Type B pancreatic cell (in vitro differentiated cells): Measurements from ENCODE around the gene KIF26A. TPM values are rescaled to one million over a fixed set of nuclear protein-coding genes. Genes with fewer than 3 reads are reported as not detected.
A peak's percentile ranks its signal among the peaks of the same experiment; 100 is the strongest.

Experiments used
- DNase-seq: peaks from one replicate; pipeline ENCODE4 v3.0.0; 2021; ENCODE audit warnings: mixed read lengths; ENCODE audit not compliant: unreplicated experiment; ENCODE audit errors: extremely low spot score
- H3K27ac Mint-ChIP-seq: 2 replicates; pipeline ENCODE4 v1.8.0; 2021; ENCODE audit warnings: mild to moderate bottlenecking, mixed read lengths
- H3K27me3 Mint-ChIP-seq: 2 replicates; pipeline ENCODE4 v1.8.0; 2021; ENCODE audit warnings: mixed read lengths
- H3K36me3 Mint-ChIP-seq: 2 replicates; pipeline ENCODE4 v1.8.0; 2021; ENCODE audit warnings: mixed read lengths
- H3K4me1 Mint-ChIP-seq: one replicate; pipeline ENCODE4 v1.8.0; 2021; ENCODE audit warnings: mixed read lengths; ENCODE audit not compliant: unreplicated experiment
- H3K4me3 Mint-ChIP-seq: 2 replicates; pipeline ENCODE4 v1.8.0; 2021; ENCODE audit warnings: mild to moderate bottlenecking, mixed read lengths
- H3K9me3 Mint-ChIP-seq: 2 replicates; pipeline ENCODE4 v1.8.0; 2021; ENCODE audit warnings: mixed read lengths
- CTCF ChIP-seq: fragments of 200-600 bp; sonication (generic); conservative IDR thresholded peaks from 2 replicates; pipeline ENCODE4 v1.5.0; 2021; ENCODE audit warnings: antibody characterized with exemption, mild to moderate bottlenecking
- total RNA-seq: library from RNA; stranded (reverse); gene quantifications from 2 replicates; pipeline ENCODE4 v1.2.1, GENCODE V29; 2021; ENCODE audit warnings: low replicate concordance

KIF26A gene
- total RNA-seq, 1 donor from 2014 or later: 23.4 TPM

GRCh38 chr14:104118006-104118844 lies 20.2 kb upstream of the KIF26A start:
- Mint-ChIP-seq H3K4me1 (no peaks in the 10 kb centered on the region), H3K9me3 (no peaks in the 10 kb centered on the region), H3K27me3 (peaks cover 72% of the 10 kb centered on the region), H3K4me3 (peak overlapping the region; percentile 76), H3K27ac (peak overlapping the region; percentile 91), H3K36me3 (no peaks in the 10 kb centered on the region)
- DNase-seq: no peak
- no peak for TF ChIP-seq CTCF

- no peaks in the 10 kb centered on the region for H3K4me1 Mint-ChIP-seq
- H3K4me3 Mint-ChIP-seq: peak overlapping the region; percentile 76
- peaks cover 71% of the 10 kb centered on the region for H3K27me3 Mint-ChIP-seq
- peak overlapping the region; percentile 91 for H3K27ac Mint-ChIP-seq
- TF ChIP-seq CTCF: no peak
- no peaks in the 10 kb centered on the region for H3K9me3 Mint-ChIP-seq
- H3K36me3 Mint-ChIP-seq: no peaks in the 10 kb centered on the region
- DNase-seq: no peak
Measured at GRCh38 chr14:104119119-104119487, 19.3 kb upstream of the KIF26A start.

GRCh38 chr14:104119488-104120251 lies 18.7 kb upstream of the KIF26A start:
- Mint-ChIP-seq H3K4me1 (no peaks in the 10 kb centered on the region), H3K9me3 (no peaks in the 10 kb centered on the region), H3K4me3 (peak overlapping the region; percentile 74), H3K27me3 (peaks cover 67% of the 10 kb centered on the region), H3K27ac (peak overlapping the region; percentile 91), H3K36me3 (no peaks in the 10 kb centered on the region)
- TF ChIP-seq CTCF: no peak
- no peak for DNase-seq

GRCh38 chr14:104120281-104120741 lies 18.1 kb upstream of the KIF26A start:
- no peaks in the 10 kb centered on the region for H3K36me3 Mint-ChIP-seq

GRCh38 chr14:104121142-104121541 lies 17.2 kb upstream of the KIF26A start:
- Mint-ChIP-seq H3K9me3 (no peaks in the 10 kb centered on the region), H3K36me3 (no peaks in the 10 kb centered on the region), H3K4me3 (no peak overlapping the region), H3K27me3 (peaks cover 52% of the 10 kb centered on the region), H3K27ac (no peak overlapping the region), H3K4me1 (no peaks in the 10 kb centered on the region)
- DNase-seq: no peak
- no peak for TF ChIP-seq CTCF

More at GRCh38 chr14:104120281-104120741, 18.1 kb upstream of the KIF26A start:
- no peak for DNase-seq
- Mint-ChIP-seq H3K9me3 (no peaks in the 10 kb centered on the region), H3K4me1 (no peaks in the 10 kb centered on the region), H3K27ac (peak overlapping the region; percentile 91), H3K4me3 (peak overlapping the region; percentile 74), H3K27me3 (peaks cover 60% of the 10 kb centered on the region)
- no peak for TF ChIP-seq CTCF
